ENCODE results near the gene CEACAM7.
A peak's percentile ranks its signal among the peaks of the same experiment; 100 is the strongest.
"Not testable (repeated sequence)": the region's sequence is repeated elsewhere in the genome, so short reads cannot be mapped to it uniquely, and the experiment has no call there.

CEACAM7 gene

DNA sequence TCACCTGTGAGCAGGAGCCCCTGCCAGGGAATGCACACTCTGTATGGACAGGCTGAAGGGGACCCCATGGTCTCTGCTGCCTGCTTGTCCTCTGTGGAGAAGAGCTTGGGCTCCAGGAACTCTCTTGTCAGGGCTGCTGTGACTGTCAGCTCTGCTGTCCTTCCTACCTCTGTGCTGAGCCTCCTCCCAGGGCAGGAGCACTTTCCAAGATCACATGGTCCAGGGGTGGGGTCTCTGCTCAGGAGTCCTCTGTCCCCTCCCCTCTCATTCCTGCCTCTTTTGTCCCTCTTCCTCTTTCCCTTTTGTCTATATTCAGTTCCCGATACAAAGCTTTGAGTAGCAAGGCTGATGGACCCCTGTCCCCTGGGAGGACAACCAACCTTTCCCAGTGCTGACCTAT is at the start of gene CEACAM7:
Gene CEACAM7, minus strand, starts transcription at position 173 of the 400 bp plus-strand sequence. Its CDS starts 105 bp downstream, at position 68.
- no peak for DNase-seq (ENCODE audit: extremely low read depth in 1 of 2, low read depth in 1 of 2)

- no peak for DNase-seq (ENCODE audit: extremely low read depth in 1 of 2, low read depth in 1 of 2)
These were observed 47.1 kb upstream of the CEACAM7 start for GRCh38 chr19:41735071-41735600.

- no peak for DNase-seq (ENCODE audit: extremely low read depth in 1 of 2, low read depth in 1 of 2)
These were observed 46.5 kb upstream of the CEACAM7 start for GRCh38 chr19:41734585-41734984.

- no peak for DNase-seq (ENCODE audit: extremely low read depth in 1 of 2, low read depth in 1 of 2)
These were observed 46.1 kb upstream of the CEACAM7 start for GRCh38 chr19:41734156-41734555.

- no peak for DNase-seq (ENCODE audit: extremely low read depth in 1 of 2, low read depth in 1 of 2)
These were observed 38.4 kb upstream of the CEACAM7 start for GRCh38 chr19:41726493-41726892.

DNA sequence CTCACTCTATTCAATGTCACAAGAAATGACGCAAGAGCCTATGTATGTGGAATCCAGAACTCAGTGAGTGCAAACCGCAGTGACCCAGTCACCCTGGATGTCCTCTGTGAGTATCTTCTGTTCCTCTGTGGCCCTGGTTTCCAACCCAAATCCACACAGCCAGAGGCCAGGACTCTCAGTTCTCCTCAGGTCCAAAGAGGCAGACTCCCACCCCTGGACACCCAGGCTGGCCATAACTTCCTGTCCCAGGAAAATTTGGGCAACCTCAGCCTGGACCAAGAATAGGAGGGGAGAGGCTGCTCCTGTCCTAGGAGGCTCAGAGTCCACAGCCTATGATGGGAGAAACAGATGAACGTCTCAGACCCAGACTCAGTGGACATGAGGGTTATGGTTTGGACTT is 32.0 kb upstream of the CEACAM7 start:
- DNase-seq (ENCODE audit: extremely low read depth in 1 of 2, low read depth in 1 of 2), result no peak

GRCh38 chr19:41718761-41719160 is 30.7 kb upstream of the CEACAM7 start:
- no peak for DNase-seq (ENCODE audit: extremely low read depth in 1 of 2, low read depth in 1 of 2)

GRCh38 chr19:41714598-41714997 is 26.5 kb upstream of the CEACAM7 start:
- DNase-seq (ENCODE audit: extremely low read depth in 1 of 2, low read depth in 1 of 2), result no peak

DNA sequence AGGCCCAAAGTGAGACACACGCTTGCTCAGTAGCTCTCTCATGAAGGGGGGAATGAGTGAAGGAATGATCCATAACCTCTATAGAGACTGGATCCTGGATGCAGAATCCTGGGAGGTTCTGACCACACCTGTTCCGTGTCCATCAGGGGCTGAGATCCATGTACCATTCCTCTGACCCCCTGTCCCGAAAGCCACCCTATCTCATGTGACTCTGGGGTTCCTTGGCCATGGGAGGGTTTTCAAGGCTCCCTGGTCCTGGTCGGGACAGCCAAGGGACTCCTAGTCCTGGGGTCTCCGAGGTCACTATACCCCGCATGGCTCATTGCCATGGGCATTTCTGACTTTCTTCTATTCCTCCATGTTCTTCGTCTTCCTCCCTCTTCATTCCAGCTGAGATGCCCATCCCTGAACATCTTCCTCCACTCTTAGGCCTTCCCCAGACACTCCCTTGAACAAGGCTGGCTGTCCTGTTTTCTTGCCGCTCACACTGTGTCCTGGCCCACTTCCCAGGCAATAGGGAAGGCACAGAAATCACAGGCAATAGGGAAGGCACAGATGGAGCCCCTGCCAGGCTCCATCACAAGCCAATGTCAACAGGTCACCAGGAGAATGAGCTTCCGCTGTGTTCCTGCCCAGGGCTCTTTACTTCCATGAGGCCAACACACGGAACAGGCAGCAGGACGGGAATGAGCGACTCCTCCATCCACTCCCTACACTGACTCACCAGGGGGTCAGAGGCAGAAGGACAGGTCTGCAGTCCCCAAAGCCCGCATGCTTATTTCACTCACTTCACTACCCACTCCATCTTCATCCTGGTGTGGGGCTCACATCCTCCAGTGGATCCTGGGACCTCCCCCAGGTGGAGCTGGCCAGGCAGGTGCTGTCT is 23.5 kb upstream of the CEACAM7 start:
- no peak for DNase-seq (ENCODE audit: extremely low read depth in 1 of 2, low read depth in 1 of 2)

DNA sequence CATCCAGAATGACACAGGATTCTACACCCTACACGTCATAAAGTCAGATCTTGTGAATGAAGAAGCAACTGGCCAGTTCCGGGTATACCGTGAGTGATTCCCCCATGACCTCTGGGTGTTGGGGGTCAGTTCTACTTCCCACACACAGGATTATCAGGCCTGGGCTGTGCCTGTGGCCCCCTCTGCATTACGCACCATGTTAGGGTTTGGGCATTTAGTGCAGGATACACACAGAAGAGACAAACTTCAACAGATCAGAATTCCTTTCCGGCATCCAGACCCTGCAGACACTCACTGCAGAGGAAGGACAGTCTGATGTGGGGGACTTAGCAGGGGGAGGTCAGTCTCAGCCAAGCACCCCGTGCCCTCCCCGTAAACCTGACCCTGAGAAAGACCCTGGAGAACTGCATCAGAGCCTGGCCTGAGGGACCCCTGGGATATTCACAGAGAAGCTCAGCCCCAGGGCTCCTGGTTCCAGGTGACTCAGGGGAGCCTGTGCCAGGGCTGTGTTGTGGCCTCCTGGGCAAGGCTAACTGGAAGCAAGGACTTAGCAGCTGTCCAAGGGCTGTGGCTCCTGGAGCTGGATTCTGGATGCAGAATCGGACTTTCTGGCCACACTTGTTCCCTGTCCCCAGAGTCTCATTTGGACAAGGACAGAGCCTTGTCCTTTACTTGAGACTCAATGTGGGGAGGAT is 22.0 kb upstream of the CEACAM7 start:
- no peak for DNase-seq (ENCODE audit: extremely low read depth in 1 of 2, low read depth in 1 of 2)

DNA sequence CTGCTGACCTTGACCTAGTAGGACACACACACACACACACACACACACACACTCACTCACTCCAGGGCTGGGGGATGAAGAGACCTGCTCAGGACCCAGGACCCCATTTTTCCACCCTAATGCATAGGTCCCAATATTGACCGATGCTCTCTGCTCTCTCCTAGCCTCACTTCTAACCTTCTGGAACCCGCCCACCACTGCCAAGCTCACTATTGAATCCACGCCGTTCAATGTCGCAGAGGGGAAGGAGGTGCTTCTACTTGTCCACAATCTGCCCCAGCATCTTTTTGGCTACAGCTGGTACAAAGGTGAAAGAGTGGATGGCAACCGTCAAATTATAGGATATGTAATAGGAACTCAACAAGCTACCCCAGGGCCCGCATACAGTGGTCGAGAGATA is 21.4 kb upstream of the CEACAM7 start:
- not testable (repeated sequence) for DNase-seq (ENCODE audit: extremely low read depth in 1 of 2, low read depth in 1 of 2)

DNA sequence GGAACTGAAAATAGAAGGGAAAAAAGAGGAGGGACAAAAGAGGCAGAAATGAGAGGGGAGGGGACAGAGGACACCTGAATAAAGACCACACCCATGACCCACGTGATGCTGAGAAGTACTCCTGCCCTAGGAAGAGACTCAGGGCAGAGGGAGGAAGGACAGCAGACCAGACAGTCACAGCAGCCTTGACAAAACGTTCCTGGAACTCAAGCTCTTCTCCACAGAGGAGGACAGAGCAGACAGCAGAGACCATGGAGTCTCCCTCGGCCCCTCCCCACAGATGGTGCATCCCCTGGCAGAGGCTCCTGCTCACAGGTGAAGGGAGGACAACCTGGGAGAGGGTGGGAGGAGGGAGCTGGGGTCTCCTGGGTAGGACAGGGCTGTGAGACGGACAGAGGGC is 20.4 kb upstream of the CEACAM7 start, which contains the start of gene CEACAM5:
Gene CEACAM5, plus strand, starts transcription at position 146 of the 400 bp plus-strand sequence. Its CDS starts 106 bp downstream, at position 252.
- no peak for DNase-seq (ENCODE audit: extremely low read depth in 1 of 2, low read depth in 1 of 2)

- DNase-seq (ENCODE audit: extremely low read depth in 1 of 2, low read depth in 1 of 2), result no peak
These were observed 19.9 kb upstream of the CEACAM7 start for GRCh38 chr19:41707871-41708371.

DNA sequence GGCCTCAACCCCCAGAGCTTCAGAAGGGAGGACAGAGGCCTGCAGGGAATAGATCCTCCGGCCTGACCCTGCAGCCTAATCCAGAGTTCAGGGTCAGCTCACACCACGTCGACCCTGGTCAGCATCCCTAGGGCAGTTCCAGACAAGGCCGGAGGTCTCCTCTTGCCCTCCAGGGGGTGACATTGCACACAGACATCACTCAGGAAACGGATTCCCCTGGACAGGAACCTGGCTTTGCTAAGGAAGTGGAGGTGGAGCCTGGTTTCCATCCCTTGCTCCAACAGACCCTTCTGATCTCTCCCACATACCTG is 19.4 kb upstream of the CEACAM7 start:
- DNase-seq (ENCODE audit: extremely low read depth in 1 of 2, low read depth in 1 of 2), result no peak

- DNase-seq (ENCODE audit: extremely low read depth in 1 of 2, low read depth in 1 of 2), result peak; percentile 29 to 39
These were observed 18.9 kb upstream of the CEACAM7 start for GRCh38 chr19:41706741-41707501.

DNA sequence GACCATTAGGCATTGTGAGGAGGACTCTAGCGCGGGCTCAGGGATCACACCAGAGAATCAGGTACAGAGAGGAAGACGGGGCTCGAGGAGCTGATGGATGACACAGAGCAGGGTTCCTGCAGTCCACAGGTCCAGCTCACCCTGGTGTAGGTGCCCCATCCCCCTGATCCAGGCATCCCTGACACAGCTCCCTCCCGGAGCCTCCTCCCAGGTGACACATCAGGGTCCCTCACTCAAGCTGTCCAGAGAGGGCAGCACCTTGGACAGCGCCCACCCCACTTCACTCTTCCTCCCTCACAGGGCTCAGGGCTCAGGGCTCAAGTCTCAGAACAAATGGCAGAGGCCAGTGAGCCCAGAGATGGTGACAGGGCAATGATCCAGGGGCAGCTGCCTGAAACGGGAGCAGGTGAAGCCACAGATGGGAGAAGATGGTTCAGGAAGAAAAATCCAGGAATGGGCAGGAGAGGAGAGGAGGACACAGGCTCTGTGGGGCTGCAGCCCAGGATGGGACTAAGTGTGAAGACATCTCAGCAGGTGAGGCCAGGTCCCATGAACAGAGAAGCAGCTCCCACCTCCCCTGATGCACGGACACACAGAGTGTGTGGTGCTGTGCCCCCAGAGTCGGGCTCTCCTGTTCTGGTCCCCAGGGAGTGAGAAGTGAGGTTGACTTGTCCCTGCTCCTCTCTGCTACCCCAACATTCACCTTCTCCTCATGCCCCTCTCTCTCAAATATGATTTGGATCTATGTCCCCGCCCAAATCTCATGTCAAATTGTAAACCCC is 17.5 kb upstream of the CEACAM7 start:
- DNase-seq (ENCODE audit: extremely low read depth in 1 of 2, low read depth in 1 of 2), result no peak

DNA sequence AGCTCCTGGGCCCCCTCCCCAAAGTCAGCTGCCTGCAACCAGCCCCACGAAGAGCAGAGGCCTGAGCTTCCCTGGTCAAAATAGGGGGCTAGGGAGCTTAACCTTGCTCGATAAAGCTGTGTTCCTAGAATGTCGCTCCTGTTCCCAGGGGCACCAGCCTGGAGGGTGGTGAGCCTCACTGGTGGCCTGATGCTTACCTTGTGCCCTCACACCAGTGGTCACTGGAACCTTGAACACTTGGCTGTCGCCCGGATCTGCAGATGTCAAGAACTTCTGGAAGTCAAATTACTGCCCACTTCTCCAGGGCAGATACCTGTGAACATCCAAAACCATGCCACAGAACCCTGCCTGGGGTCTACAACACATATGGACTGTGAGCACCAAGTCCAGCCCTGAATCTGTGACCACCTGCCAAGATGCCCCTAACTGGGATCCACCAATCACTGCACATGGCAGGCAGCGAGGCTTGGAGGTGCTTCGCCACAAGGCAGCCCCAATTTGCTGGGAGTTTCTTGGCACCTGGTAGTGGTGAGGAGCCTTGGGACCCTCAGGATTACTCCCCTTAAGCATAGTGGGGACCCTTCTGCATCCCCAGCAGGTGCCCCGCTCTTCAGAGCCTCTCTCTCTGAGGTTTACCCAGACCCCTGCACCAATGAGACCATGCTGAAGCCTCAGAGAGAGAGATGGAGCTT is 15.7 kb upstream of the CEACAM7 start:
- no peak for DNase-seq (ENCODE audit: extremely low read depth in 1 of 2, low read depth in 1 of 2)

DNA sequence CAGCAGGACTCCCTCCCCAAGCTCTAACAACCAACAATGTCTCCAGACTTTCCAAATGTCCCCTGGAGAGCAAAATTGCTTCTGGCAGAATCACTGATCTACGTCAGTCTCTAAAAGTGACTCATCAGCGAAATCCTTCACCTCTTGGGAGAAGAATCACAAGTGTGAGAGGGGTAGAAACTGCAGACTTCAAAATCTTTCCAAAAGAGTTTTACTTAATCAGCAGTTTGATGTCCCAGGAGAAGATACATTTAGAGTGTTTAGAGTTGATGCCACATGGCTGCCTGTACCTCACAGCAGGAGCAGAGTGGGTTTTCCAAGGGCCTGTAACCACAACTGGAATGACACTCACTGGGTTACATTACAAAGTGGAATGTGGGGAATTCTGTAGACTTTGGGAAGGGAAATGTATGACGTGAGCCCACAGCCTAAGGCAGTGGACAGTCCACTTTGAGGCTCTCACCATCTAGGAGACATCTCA is 14.1 kb upstream of the CEACAM7 start:
- DNase-seq (ENCODE audit: extremely low read depth in 1 of 2, low read depth in 1 of 2), result no peak

GRCh38 chr19:41701401-41702075 is 13.5 kb upstream of the CEACAM7 start:
- no peak for DNase-seq (ENCODE audit: extremely low read depth in 1 of 2, low read depth in 1 of 2)

All from stimulated activated CD8-positive, alpha-beta memory T cell treated with anti-CD3 and anti-CD28 coated beads, Interleukin-7, amount 100 ng/mL, for 48 hours (primary cell).